ENCODE data around the gene GADD45A. TPM values are rescaled to one million over a fixed set of nuclear protein-coding genes. Genes with fewer than 3 reads are reported as not detected.
A peak's percentile ranks its signal among the peaks of the same experiment; 100 is the strongest.

GADD45A gene, protein sequence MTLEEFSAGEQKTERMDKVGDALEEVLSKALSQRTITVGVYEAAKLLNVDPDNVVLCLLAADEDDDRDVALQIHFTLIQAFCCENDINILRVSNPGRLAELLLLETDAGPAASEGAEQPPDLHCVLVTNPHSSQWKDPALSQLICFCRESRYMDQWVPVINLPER
- 90.8 and 102 TPM in 2 replicates for total RNA-seq (2011; cell fraction: chromatin; rRNA removed; ENCODE audit: low replicate concordance)
- total RNA-seq (2011; cell fraction: nucleolus; rRNA removed): 107 and 116 TPM in 2 replicates
- total RNA-seq (2011; cell fraction: nucleoplasm; rRNA removed): 70.0 and 72.2 TPM in 2 replicates
- total RNA-seq (2014; rRNA removed) (124 and 128 TPM in 2 replicates), total RNA-seq (2014; rRNA removed; fragmentation: Illumina TruSeq; extraction: Trizol) (47.2 and 53.9 TPM in 2 replicates), total RNA-seq (2015; rRNA removed; fragmentation: Illumina TruSeq; extraction: Trizol) (35.6 and 36.3 TPM in 2 replicates), total RNA-seq (2021) (131 and 156 TPM in 2 replicates), polyA plus RNA-seq (2011; rRNA removed) (62.1 and 67.7 TPM in 2 replicates), polyA plus RNA-seq (2014; fragmentation: Illumina TruSeq; extraction: Trizol) (70.7 and 71.9 TPM in 2 replicates), polyA plus RNA-seq (2014; fragmentation: Nextera tagmentation; extraction: Ambion mirVana) (10 to 100 TPM; 21.3 to 22.4 TPM), polyA plus RNA-seq (2014; rRNA removed) (118 and 142 TPM in 2 replicates), polyA minus RNA-seq (2011; rRNA and poly(A)+ RNA removed) (20.1 and 28.5 TPM in 2 replicates), Bru-seq, nascent RNA (percentile 99 among the genes with signal in this experiment), BruChase-seq, experiment 1, labeled RNA remaining after a 2-hour chase (percentile 98 among the genes with signal in this experiment), BruChase-seq, experiment 2, labeled RNA remaining after a 6-hour chase (percentile 98 among the genes with signal in this experiment)
- polyA plus RNA-seq (2011; cell fraction: cytosol; rRNA removed): 70.5 and 81.1 TPM in 2 replicates
- polyA plus RNA-seq (2011; cell fraction: nucleus; rRNA removed): 121 and 179 TPM in 2 replicates
- 105 and 115 TPM in 2 replicates for polyA plus RNA-seq (2012)
- 39.4 and 64.1 TPM in 2 replicates for polyA minus RNA-seq (2011; cell fraction: cytosol; rRNA and poly(A)+ RNA removed)
- 113 and 146 TPM in 2 replicates for polyA minus RNA-seq (2011; cell fraction: nucleus; rRNA and poly(A)+ RNA removed)
- long read RNA-seq, experiment 1, transcript GADD45A-202 (4 exons, 1,496 nt): major isoform, 257 of 376 reads
- long read RNA-seq, experiment 1, transcript GADD45A-201 (3 exons, 902 nt): minor isoform, 7 of 376 reads
- long read RNA-seq, experiment 1, partial matches to known transcripts: 21 of 376 reads
- long read RNA-seq, experiment 1, other reads (novel, unspliced or antisense): 91 of 376 reads
- long read RNA-seq, experiment 2, transcript GADD45A-202 (4 exons, 1,496 nt): major isoform, 71 of 91 reads
- long read RNA-seq, experiment 2, partial matches to known transcripts: 14 of 91 reads
- long read RNA-seq, experiment 2, other reads (novel, unspliced or antisense): 5 of 91 reads
- long read RNA-seq, experiment 3, transcript GADD45A-202 (4 exons, 1,496 nt): major isoform, 37 of 51 reads
- long read RNA-seq, experiment 3, partial matches to known transcripts: 7 of 51 reads
- long read RNA-seq, experiment 3, other reads (novel, unspliced or antisense): 7 of 51 reads

DNA sequence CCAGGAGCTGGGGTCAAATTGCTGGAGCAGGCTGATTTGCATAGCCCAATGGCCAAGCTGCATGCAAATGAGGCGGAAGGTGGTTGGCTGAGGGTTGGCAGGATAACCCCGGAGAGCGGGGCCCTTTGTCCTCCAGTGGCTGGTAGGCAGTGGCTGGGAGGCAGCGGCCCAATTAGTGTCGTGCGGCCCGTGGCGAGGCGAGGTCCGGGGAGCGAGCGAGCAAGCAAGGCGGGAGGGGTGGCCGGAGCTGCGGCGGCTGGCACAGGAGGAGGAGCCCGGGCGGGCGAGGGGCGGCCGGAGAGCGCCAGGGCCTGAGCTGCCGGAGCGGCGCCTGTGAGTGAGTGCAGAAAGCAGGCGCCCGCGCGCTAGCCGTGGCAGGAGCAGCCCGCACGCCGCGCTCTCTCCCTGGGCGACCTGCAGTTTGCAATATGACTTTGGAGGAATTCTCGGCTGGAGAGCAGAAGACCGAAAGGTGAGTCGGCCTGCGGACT is at the start of gene GADD45A:
TSS of gene GADD45A (plus strand) at position 135 of the 491 bp plus-strand sequence. CDS start at position 429, 294 bp downstream.
- Histone ChIP-seq H3K36me3 (ENCODE audit: control insufficient read depth, insufficient read depth, low read length) (peaks cover 40% of the 10 kb centered on the region), H3K27ac (ENCODE audit: extremely low read depth, low read depth, low read length) (peak within 1 kb of the TSS; percentile 95), H3K27me3 (ENCODE audit: control insufficient read depth in 2 of 2, insufficient read depth in 2 of 2, low read length in 2 of 2) (no peaks in the 10 kb centered on the region), H3K4me3 (peak within 1 kb of the TSS; percentile 93), H4K20me1 (replicated peaks; ENCODE audit: control insufficient read depth, insufficient read depth, low read length) (0 out of 2 replicates have a peak, but pooled peaks cover 3% of the 10 kb centered on the region), H2AFZ (ENCODE audit: low read depth, low read length) (peak within 1 kb of the TSS; percentile 82), H3K9ac (ENCODE audit: insufficient read depth in 1 of 2, low read depth in 2 of 2, low read length in 2 of 2) (peak within 1 kb of the TSS; percentile 92 to 98), H3K9me3 (replicated peaks; ENCODE audit: control insufficient read depth, insufficient read depth, low read depth, low read length) (no peaks in the 10 kb centered on the region), H3K9me1 (ENCODE audit: control insufficient read depth, insufficient read depth, low read length) (no peaks in the 10 kb centered on the region), H3K79me2 (ENCODE audit: control insufficient read depth, insufficient read depth, low read length) (peaks cover 57% of the 10 kb centered on the region), H3K4me2 (ENCODE audit: insufficient read depth, low read length) (peak within 1 kb of the TSS; percentile 86), H3K4me1 (replicated peaks in 1 of 2; ENCODE audit: control insufficient read depth in 2 of 2, insufficient read depth in 2 of 2, low read length in 2 of 2) (peaks cover 18 to 33% of the 10 kb centered on the region in 2 experiments; a peak in 4 of 5 replicates)
- ATAC-seq: peak; percentile 80
- in situ Hi-C loops (cut with MboI): no loop called here
- ChIA-PET CTCF (ENCODE audit: low intra/inter-chr PET ratio) (no interaction called here), POLR2A (interaction anchor here (0.6 to 6.3 kb wide), 43 partner anchors 8 to 483 kb away, joined by 3 to 62 read pairs (median 4); partner anchors contain the start of gene SERBP1)
- DNase-seq (ENCODE audit: extremely low read depth in 1 of 4, low spot score in 3 of 4): peak; percentile 90 to 99 (median 93)
- BruUV-seq (replicated peaks): no TSS peak
- WGBS (ENCODE audit: insufficient coverage, low coverage, missing lambda C conversion rate): 1% methylated on average over 29 of the region's 39 CpGs
- FAIRE-seq: peak; percentile 94
- intact Hi-C loops (cut with micrococcal nuclease): loop anchor here (1.0 to 10.0 kb wide), 4 partner anchors 38 to 753 kb away; partner anchors contain the start of gene SERBP1
- TF ChIP-seq OTX1 (CRISPR knock-in tag; IDR thresholded peaks at IDR 0.05) (peak; percentile 90), L3MBTL2 (IDR thresholded peaks at IDR 0.05) (peak; percentile 47), UBTF (IDR thresholded peaks at IDR 0.05; ENCODE audit: borderline replicate concordance in 1 of 2, low read depth in 2 of 2, low read length in 2 of 2) (peak; percentile 97 to 98), RBM14 (IDR thresholded peaks at IDR 0.05; ENCODE audit: borderline replicate concordance, insufficient read depth, low read depth, low read length) (no peak), POLR2G (IDR thresholded peaks at IDR 0.05; ENCODE audit: low read depth, low read length) (peak; percentile 97), ZNF277 (CRISPR knock-in tag; IDR thresholded peaks at IDR 0.05; ENCODE audit: borderline replicate concordance) (no peak), PYGO2 (tag; IDR thresholded peaks at IDR 0.05) (no peak), RBM25 (IDR thresholded peaks at IDR 0.05; ENCODE audit: low read depth, low read length, severe bottlenecking) (no peak), ZNF511 (CRISPR knock-in tag; IDR thresholded peaks at IDR 0.05) (peak; percentile 88), ETS2 (tag; IDR thresholded peaks at IDR 0.05; ENCODE audit: borderline replicate concordance, poor library complexity, severe bottlenecking) (no peak)
